ES-I3 (cell line): ENCODE measurements around the gene GPR39.
A peak's percentile ranks its signal among the peaks of the same experiment; 100 is the strongest.

ENCODE experiments used
- H3K36me3 ChIP-seq: 2 replicates; pipeline ENCODE4 v1.6.1; 2013; ENCODE audit warnings: mild to moderate bottlenecking, low read length, control low read depth, moderate library complexity; ENCODE audit not compliant: insufficient read depth
- H3K4me1 ChIP-seq: 2 replicates; pipeline ENCODE4 v1.6.1; 2013; ENCODE audit warnings: mild to moderate bottlenecking, control low read depth, low read length; ENCODE audit not compliant: insufficient read depth
- H3K9ac ChIP-seq: 2 replicates; pipeline ENCODE4 v1.6.1; 2013; ENCODE audit warnings: low read depth, mild to moderate bottlenecking, low read length, moderate library complexity
- H3K9me3 ChIP-seq: 2 replicates; pipeline ENCODE4 v1.6.1; 2013; ENCODE audit warnings: mild to moderate bottlenecking, low read length, moderate library complexity; ENCODE audit not compliant: control insufficient read depth, insufficient read depth

GPR39 gene

GRCh38 chr2:132659331-132659730 is 242.7 kb downstream of the GPR39 start:
- Histone ChIP-seq H3K36me3 (peaks cover 3% of the 10 kb centered on the region; the same call in 1 of the 2 replicates), H3K4me1 (peaks cover 13% of the 10 kb centered on the region; the same call in 1 of the 2 replicates), H3K9ac (no peak overlapping the region), H3K9me3 (no peaks in the 10 kb centered on the region)

DNA sequence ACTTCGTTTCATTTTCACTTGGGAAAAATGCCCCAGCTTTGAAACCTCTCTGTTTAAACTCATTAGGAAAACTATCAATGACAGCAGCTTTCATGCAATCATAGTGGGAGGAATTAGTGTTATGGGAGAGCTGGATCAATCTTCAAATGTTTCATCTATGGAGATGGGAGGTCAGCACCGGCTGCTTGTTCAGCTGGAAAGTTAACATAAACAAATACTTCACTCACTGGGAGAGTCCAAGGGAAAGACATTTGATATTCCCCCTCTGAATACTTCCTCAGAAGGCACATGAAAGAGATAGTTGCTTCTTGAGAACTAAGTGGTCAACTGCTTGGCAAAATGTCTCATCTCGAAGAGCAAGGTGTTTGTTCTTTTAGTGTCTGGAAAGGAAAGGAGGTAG is 246.1 kb downstream of the GPR39 start:
- H3K9me3 ChIP-seq = no peaks in the 10 kb centered on the region
- no peaks in the 10 kb centered on the region; the same call in 1 of the 2 replicates for H3K4me1 ChIP-seq
- H3K36me3 ChIP-seq = peaks cover 5% of the 10 kb centered on the region; the same call in 1 of the 2 replicates
- H3K9ac ChIP-seq = no peak overlapping the region

GRCh38 chr2:132664096-132664495 is 247.5 kb downstream of the GPR39 start:
- H3K36me3 ChIP-seq = 0 out of 2 replicates have a peak, but pooled peaks cover 2% of the 10 kb centered on the region
- no peaks in the 10 kb centered on the region; the same call in 1 of the 2 replicates for H3K4me1 ChIP-seq
- H3K9ac ChIP-seq = no peak overlapping the region
- no peaks in the 10 kb centered on the region for H3K9me3 ChIP-seq

DNA sequence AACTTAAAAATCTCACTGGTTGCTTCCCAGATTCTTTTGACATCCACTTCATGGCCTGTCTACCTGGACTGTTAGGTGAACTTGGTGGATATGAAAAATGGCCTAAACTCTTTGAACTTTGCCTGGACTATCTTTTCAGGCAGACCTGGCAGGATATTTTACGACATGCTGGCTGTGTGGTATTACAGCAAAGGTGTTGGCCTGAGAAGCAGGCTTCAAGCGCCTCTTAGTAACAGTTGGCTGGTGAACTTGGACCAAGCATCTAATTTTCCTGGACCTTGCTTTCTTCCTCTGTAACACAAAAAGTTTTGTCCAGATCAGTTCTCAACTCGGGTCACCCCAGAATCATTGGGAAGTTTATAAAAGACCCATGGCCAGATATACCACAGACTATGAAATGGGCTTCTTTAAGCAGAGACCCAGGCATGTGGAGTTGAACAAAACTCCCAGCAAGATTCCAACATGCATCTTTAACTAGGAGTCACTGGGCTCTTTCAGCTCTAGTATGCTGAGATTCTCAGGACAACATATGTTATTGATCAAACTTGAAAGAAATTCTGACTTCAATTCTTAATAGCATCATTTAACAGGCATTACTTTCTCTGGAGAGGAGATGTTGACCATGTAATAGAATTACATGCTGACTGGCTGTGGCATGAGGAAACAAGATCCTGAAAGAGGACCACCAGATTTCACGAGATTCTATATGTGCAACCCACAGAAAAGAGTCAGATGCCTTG is 249.0 kb downstream of the GPR39 start:
- Histone ChIP-seq H3K4me1 (no peaks in the 10 kb centered on the region; the same call in 1 of the 2 replicates), H3K36me3 (0 out of 2 replicates have a peak, but pooled peaks cover 2% of the 10 kb centered on the region), H3K9ac (no peak overlapping the region), H3K9me3 (no peaks in the 10 kb centered on the region)

- H3K9ac ChIP-seq = no peak overlapping the region
Measured at GRCh38 chr2:132667706-132668105, 251.1 kb downstream of the GPR39 start.

DNA sequence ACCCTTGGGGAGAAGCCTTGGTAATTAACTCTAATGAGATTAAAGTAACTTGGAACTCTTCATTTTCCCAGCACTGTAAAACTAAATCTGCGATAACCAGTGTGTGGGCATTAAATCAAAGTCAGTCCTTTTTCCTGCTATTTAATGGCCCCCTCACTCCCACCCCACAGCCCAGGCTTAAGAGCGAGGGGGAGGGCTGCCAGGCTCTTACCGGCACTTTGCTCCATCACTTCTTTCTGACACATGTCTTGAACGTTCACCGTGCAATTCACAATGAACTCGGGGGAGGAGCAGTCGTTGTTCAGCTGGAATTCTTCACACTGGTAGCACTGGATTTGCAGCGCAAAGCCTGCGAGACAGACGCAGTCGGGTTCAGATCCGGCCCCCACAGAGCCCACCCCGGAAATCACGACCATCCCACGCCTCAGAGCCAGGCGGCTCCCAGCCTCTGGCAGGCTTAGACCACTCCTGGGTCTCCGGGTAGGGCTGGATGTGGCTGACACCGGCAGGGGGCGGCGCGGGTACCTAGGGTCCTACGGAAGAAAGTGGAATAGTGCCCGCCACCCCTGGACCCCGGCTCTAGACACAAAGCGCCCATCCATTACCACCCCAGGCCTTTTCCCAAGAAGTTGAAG is 251.7 kb downstream of the GPR39 start:
- Histone ChIP-seq H3K4me1 (peaks cover 8% of the 10 kb centered on the region), H3K36me3 (0 out of 2 replicates have a peak, but pooled peaks cover 2% of the 10 kb centered on the region), H3K9me3 (no peaks in the 10 kb centered on the region), H3K9ac (peak overlapping the region; percentile 74; the same call in 1 of the 2 replicates)

More at GRCh38 chr2:132667706-132668105, 251.1 kb downstream of the GPR39 start:
- H3K4me1 ChIP-seq = peaks cover 8% of the 10 kb centered on the region
- 0 out of 2 replicates have a peak, but pooled peaks cover 2% of the 10 kb centered on the region for H3K36me3 ChIP-seq
- no peaks in the 10 kb centered on the region for H3K9me3 ChIP-seq

GRCh38 chr2:132668987-132669907 is 252.6 kb downstream of the GPR39 start:
- 0 out of 2 replicates have a peak, but pooled peaks cover 2% of the 10 kb centered on the region for H3K36me3 ChIP-seq
- peak overlapping the region; percentile 74 for H3K9ac ChIP-seq
- peaks cover 8% of the 10 kb centered on the region for H3K4me1 ChIP-seq
- H3K9me3 ChIP-seq = no peaks in the 10 kb centered on the region

DNA sequence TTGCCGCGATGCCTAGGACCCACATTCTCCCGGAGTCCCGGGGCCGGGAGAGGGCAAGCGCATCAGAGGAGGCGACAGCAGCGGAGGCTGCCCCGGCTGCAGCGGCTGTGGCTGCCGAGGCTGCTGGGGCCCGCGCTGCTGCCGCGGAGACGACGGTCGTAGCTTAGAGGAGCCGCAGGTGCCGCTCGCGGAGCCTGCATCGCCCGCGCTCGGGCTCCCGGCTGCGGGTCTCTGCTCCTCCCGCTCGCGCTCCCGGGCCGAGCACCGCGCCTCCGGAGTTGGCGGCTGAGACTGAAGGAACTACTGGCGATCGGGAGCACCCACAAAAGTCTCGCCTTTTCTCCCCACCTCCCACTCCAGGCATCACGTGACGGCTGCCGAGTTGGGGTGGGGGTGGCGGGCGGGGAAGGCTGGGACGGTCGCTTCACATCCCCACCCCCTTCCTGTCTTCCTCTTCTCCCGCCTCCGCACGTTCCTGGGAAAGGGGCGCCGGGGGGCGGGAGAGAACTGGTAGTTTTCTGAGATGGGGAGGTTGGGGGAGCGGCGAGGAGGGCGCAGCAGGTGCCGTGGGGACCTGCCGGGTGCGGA is 253.4 kb downstream of the GPR39 start, which contains the start of gene LYPD1:
LYPD1 (minus strand) TSS at position 298 of the 588 bp plus-strand sequence; CDS start at position 25, 273 bp downstream.
- H3K36me3 ChIP-seq = 0 out of 2 replicates have a peak, but pooled peaks cover 2% of the 10 kb centered on the region
- H3K9me3 ChIP-seq = no peaks in the 10 kb centered on the region
- peak within 1 kb of the TSS; percentile 74 for H3K9ac ChIP-seq
- H3K4me1 ChIP-seq = peaks cover 8% of the 10 kb centered on the region

DNA sequence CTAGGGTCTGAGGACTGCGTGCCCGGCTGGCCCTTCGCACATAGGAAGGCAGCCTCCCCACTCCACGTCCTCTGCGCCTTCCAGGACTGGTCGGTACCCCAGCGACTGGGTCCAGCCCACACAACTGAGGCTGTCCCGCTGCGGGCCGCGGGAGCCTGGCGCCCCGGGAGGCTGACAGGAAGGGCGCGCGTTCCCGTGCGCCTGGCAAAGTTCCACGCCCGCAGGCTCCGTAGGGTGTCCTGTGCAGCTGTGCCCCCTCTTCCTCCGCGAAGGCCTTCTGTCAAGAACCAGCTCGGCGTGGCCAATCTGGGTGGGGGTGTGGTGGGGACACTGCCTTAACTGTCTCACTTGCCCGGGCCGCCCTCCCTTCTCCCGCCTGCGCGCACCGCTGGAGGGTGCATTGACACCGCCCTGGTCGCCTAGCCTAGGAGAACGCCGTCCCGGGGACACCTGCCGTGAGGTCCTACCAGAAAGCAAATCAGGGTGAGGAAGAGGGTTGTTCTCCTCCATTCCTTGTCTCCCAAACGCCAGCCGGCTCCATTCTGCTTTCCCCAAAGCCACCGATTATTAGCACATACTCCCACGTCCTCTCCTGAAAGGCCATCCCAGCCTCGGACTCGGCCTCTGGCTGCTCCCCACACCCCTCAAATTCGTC is 254.0 kb downstream of the GPR39 start:
- Histone ChIP-seq H3K4me1 (peaks cover 8% of the 10 kb centered on the region), H3K9me3 (no peaks in the 10 kb centered on the region), H3K36me3 (0 out of 2 replicates have a peak, but pooled peaks cover 2% of the 10 kb centered on the region), H3K9ac (peak overlapping the region; percentile 74)

DNA sequence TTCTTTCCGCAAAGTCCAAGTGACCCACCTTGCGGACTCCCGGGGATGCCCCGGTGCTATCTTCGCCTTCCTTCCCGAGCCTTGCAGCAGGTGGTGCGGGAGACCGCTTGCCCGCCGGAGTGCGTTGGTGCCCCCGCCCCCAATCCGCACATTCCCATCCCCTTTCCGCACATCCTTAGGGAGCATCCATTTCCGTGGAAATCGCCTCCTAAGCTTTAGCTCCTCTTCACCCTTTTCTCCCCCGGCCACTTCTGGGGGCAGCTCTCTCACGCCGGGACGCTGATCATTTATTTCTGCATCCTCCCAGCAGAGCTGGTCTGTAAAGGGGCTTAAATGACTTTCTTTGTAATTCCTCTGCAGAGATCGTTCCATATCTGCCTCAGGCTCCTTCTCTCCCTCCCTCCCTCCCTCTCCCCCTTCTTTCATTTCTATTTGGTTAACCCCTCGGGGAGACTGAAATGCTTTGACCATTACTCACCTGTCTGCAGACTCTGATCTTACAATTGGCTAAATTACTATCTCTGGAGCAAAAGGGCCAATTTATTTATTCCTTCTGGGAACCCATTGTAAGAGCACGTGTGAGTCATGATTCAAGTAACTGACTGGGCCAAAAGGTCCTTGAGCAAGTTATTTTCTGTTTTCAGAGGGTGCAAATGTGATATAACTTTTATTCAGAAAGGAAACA is 254.7 kb downstream of the GPR39 start:
- peak overlapping the region; percentile 74 for H3K9ac ChIP-seq
- H3K36me3 ChIP-seq = 0 out of 2 replicates have a peak, but pooled peaks cover 2% of the 10 kb centered on the region
- H3K4me1 ChIP-seq = peaks cover 8% of the 10 kb centered on the region
- no peaks in the 10 kb centered on the region for H3K9me3 ChIP-seq

DNA sequence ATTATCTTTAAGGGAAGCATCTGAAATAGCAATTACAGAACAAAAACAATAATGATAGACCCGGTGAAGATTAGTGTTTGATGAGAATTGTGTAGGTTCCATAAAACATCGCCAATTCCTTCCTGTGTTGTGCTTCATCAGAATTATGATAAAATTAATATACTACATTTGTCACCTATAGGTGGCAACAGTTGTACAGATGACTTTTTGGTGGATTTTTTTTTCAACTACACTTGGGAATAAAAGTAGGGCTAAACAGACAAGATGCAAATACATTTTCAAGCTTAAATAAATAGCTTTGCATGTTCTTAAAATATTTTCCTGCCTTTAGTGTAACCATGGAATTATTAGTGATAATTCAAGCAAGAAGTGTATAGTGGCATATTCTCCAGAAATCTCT is 260.4 kb downstream of the GPR39 start:
- H3K36me3 ChIP-seq = no peaks in the 10 kb centered on the region
- peaks cover 7% of the 10 kb centered on the region; the same call in 1 of the 2 replicates for H3K4me1 ChIP-seq
- H3K9me3 ChIP-seq = no peaks in the 10 kb centered on the region
- no peak overlapping the region for H3K9ac ChIP-seq

DNA sequence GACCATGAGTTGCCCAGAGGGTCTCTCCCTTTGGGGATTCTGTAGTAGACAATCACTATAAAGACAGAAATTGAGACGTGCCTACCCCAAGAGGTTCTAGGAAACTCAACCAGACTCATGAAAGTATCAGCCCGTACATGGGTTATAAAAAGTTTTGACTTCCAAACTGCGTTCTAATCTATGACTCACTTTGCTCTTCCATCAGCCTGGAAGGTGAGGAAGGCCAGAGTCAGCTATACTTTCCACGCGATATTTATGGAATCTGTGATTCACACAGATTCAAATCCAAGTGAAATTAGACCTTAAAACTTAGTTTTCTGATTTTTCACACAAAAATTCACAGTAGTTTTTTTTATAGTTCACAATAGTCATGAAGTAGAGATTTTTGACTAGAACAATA is 261.1 kb downstream of the GPR39 start:
- no peak overlapping the region for H3K9ac ChIP-seq
- H3K9me3 ChIP-seq = no peaks in the 10 kb centered on the region
- no peaks in the 10 kb centered on the region for H3K36me3 ChIP-seq
- peaks cover under 1% of the 10 kb centered on the region; the same call in 1 of the 2 replicates for H3K4me1 ChIP-seq

DNA sequence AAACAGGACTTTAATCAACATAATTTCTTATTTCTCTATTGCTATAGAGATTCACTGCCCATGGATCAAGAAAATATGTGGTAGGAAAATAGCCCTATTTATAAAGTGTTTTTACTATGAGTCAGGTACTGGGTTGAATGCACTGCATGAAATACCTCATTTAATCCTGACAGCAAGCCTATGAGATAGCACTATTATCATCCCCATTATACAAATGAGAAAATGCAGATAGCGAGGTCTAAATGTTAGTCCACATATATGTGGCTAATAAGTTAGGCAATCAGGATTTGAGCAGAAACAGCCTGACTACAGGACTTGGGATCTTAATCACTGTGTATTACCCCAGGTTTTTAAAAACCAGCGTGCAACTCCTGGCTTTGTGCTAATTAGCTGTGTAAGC is 261.9 kb downstream of the GPR39 start:
- no peaks in the 10 kb centered on the region for H3K4me1 ChIP-seq
- no peaks in the 10 kb centered on the region for H3K9me3 ChIP-seq
- H3K9ac ChIP-seq = no peak overlapping the region
- no peaks in the 10 kb centered on the region for H3K36me3 ChIP-seq
